ENCODE measurements around the gene SACM1L. TPM values are rescaled to one million over a fixed set of nuclear protein-coding genes. Genes with fewer than 3 reads are reported as not detected.

Gene SACM1L
- total RNA-seq, 1 experiment from 2014 or later: 79.6 TPM

DNA sequence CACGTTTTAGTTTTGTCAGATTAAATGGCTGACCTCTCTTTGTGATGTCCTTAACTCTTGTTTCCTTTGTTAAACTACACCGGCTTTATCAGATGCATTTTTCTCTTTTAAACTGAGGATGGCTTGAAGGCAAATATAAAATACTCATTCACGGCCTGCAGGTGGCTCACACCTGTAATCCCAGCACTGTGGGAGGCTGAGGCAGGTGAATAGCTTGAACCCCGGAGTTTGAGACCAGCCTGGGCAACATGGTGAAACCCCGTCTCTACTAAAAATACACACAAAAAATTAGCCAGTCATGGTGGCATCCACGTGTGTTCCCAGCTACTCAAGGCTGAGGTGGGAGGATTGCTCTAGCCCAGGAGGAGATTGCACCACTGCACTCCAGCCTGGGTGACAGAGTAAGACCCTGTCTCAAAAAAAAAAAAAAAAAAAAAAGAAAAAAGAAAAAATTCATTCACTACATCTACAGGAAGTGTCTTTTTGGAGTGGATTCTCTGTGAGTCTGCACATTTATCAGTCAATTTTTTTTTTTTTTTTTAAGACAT lies 34.7 kb upstream of the SACM1L start:
- TF ChIP-seq ZNF138 (CRISPR knock-in tag; conservative IDR thresholded peaks at IDR 0.05) (no peak), ZBTB21 (CRISPR knock-in tag; IDR thresholded peaks at IDR 0.05; ENCODE audit: borderline replicate concordance) (no peak), ATF1 (CRISPR knock-in tag; IDR thresholded peaks at IDR 0.05) (no peak), JAZF1 (CRISPR knock-in tag; IDR thresholded peaks at IDR 0.05) (no peak), RELA (CRISPR knock-in tag; IDR thresholded peaks at IDR 0.05; ENCODE audit: borderline replicate concordance) (no peak), CREM (CRISPR knock-in tag; IDR thresholded peaks at IDR 0.05) (no peak), SMAD4 (CRISPR knock-in tag; IDR thresholded peaks at IDR 0.05) (no peak), PRRX2 (CRISPR knock-in tag; IDR thresholded peaks at IDR 0.05) (no peak)
- TF ChIP-seq, protein P1, sequence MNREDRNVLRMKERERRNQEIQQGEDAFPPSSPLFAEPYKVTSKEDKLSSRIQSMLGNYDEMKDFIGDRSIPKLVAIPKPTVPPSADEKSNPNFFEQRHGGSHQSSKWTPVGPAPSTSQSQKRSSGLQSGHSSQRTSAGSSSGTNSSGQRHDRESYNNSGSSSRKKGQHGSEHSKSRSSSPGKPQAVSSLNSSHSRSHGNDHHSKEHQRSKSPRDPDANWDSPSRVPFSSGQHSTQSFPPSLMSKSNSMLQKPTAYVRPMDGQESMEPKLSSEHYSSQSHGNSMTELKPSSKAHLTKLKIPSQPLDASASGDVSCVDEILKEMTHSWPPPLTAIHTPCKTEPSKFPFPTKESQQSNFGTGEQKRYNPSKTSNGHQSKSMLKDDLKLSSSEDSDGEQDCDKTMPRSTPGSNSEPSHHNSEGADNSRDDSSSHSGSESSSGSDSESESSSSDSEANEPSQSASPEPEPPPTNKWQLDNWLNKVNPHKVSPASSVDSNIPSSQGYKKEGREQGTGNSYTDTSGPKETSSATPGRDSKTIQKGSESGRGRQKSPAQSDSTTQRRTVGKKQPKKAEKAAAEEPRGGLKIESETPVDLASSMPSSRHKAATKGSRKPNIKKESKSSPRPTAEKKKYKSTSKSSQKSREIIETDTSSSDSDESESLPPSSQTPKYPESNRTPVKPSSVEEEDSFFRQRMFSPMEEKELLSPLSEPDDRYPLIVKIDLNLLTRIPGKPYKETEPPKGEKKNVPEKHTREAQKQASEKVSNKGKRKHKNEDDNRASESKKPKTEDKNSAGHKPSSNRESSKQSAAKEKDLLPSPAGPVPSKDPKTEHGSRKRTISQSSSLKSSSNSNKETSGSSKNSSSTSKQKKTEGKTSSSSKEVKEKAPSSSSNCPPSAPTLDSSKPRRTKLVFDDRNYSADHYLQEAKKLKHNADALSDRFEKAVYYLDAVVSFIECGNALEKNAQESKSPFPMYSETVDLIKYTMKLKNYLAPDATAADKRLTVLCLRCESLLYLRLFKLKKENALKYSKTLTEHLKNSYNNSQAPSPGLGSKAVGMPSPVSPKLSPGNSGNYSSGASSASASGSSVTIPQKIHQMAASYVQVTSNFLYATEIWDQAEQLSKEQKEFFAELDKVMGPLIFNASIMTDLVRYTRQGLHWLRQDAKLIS (CRISPR knock-in tag; IDR thresholded peaks at IDR 0.05; ENCODE audit: borderline replicate concordance): no peak
- TF ChIP-seq, protein P2, sequence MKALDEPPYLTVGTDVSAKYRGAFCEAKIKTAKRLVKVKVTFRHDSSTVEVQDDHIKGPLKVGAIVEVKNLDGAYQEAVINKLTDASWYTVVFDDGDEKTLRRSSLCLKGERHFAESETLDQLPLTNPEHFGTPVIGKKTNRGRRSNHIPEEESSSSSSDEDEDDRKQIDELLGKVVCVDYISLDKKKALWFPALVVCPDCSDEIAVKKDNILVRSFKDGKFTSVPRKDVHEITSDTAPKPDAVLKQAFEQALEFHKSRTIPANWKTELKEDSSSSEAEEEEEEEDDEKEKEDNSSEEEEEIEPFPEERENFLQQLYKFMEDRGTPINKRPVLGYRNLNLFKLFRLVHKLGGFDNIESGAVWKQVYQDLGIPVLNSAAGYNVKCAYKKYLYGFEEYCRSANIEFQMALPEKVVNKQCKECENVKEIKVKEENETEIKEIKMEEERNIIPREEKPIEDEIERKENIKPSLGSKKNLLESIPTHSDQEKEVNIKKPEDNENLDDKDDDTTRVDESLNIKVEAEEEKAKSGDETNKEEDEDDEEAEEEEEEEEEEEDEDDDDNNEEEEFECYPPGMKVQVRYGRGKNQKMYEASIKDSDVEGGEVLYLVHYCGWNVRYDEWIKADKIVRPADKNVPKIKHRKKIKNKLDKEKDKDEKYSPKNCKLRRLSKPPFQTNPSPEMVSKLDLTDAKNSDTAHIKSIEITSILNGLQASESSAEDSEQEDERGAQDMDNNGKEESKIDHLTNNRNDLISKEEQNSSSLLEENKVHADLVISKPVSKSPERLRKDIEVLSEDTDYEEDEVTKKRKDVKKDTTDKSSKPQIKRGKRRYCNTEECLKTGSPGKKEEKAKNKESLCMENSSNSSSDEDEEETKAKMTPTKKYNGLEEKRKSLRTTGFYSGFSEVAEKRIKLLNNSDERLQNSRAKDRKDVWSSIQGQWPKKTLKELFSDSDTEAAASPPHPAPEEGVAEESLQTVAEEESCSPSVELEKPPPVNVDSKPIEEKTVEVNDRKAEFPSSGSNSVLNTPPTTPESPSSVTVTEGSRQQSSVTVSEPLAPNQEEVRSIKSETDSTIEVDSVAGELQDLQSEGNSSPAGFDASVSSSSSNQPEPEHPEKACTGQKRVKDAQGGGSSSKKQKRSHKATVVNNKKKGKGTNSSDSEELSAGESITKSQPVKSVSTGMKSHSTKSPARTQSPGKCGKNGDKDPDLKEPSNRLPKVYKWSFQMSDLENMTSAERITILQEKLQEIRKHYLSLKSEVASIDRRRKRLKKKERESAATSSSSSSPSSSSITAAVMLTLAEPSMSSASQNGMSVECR (CRISPR knock-in tag; IDR thresholded peaks at IDR 0.05; ENCODE audit: borderline replicate concordance): no peak
- TF ChIP-seq, protein P3, sequence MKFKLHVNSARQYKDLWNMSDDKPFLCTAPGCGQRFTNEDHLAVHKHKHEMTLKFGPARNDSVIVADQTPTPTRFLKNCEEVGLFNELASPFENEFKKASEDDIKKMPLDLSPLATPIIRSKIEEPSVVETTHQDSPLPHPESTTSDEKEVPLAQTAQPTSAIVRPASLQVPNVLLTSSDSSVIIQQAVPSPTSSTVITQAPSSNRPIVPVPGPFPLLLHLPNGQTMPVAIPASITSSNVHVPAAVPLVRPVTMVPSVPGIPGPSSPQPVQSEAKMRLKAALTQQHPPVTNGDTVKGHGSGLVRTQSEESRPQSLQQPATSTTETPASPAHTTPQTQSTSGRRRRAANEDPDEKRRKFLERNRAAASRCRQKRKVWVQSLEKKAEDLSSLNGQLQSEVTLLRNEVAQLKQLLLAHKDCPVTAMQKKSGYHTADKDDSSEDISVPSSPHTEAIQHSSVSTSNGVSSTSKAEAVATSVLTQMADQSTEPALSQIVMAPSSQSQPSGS (CRISPR knock-in tag; IDR thresholded peaks at IDR 0.05; ENCODE audit: borderline replicate concordance, low read depth): no peak
- TF ChIP-seq, protein P4, sequence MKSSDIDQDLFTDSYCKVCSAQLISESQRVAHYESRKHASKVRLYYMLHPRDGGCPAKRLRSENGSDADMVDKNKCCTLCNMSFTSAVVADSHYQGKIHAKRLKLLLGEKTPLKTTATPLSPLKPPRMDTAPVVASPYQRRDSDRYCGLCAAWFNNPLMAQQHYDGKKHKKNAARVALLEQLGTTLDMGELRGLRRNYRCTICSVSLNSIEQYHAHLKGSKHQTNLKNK (CRISPR knock-in tag; IDR thresholded peaks at IDR 0.05): no peak
- TF ChIP-seq, protein P5, sequence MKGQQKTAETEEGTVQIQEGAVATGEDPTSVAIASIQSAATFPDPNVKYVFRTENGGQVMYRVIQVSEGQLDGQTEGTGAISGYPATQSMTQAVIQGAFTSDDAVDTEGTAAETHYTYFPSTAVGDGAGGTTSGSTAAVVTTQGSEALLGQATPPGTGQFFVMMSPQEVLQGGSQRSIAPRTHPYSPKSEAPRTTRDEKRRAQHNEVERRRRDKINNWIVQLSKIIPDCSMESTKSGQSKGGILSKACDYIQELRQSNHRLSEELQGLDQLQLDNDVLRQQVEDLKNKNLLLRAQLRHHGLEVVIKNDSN (CRISPR knock-in tag; IDR thresholded peaks at IDR 0.05): no peak
- ChIA-PET POLR2A (interaction anchor here (0.6 kb wide), 1 partner anchor 237 kb away, joined by 4 read pairs; no protein-coding TSS in a partner anchor), CTCF (interaction anchor here (0.7 to 4.1 kb wide), 13 partner anchors 9 to 616 kb away, joined by 3 to 52 read pairs (median 4); partner anchors contain the start of gene LIMD1)
- Mint-ChIP-seq H3K4me1 (peaks cover 21% of the 10 kb centered on the region), H3K27ac (peak overlapping the region; percentile 17; the same call in 1 of the 2 replicates), H3K4me3 (no peak overlapping the region), H3K9me3 (peaks cover 9% of the 10 kb centered on the region), H3K36me3 (peaks cover 6% of the 10 kb centered on the region), H3K27me3 (ENCODE audit: low read depth) (no peaks in the 10 kb centered on the region)
- ATAC-seq (peak; percentile 55), DNase-seq (ENCODE audit: low spot score) (no peak)

DNA sequence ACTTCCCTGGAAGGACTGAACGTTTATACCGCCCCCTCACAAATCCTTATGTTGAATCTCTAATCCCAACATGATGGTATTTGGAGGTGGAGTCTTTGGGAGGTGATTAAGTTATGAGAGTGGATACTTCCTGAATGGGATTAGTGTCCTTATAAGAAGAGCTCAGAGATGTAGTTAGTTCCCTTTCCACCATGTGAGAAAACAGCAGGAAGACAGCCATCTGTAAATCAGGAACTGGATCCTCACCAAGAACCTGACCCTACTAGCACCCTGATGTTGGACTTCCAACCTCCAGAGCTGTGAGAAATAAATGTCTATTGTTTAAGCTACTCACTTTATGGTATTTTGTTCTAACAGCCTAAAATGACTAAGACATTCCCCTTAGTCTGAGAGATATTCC lies 33.3 kb upstream of the SACM1L start:
- CTCF ChIA-PET: interaction anchor here (0.6 to 4.1 kb wide), 30 partner anchors 10 to 615 kb away, joined by 3 to 52 read pairs (median 6); no protein-coding TSS in a partner anchor
- Mint-ChIP-seq H3K4me1 (peaks cover 21% of the 10 kb centered on the region), H3K27ac (no peak overlapping the region; the same call in none of the 2 replicates), H3K4me3 (no peak overlapping the region), H3K36me3 (peaks cover 8% of the 10 kb centered on the region), H3K9me3 (peaks cover 6% of the 10 kb centered on the region), H3K27me3 (ENCODE audit: low read depth) (no peaks in the 10 kb centered on the region)
- DNase-seq (ENCODE audit: low spot score): no peak
- POLR2A ChIA-PET: no interaction called here
- ATAC-seq: no peak
- TF ChIP-seq NR3C1 (CRISPR knock-in tag; conservative IDR thresholded peaks at IDR 0.05; ENCODE audit: low read depth): no peak
- TF ChIP-seq, protein P6, sequence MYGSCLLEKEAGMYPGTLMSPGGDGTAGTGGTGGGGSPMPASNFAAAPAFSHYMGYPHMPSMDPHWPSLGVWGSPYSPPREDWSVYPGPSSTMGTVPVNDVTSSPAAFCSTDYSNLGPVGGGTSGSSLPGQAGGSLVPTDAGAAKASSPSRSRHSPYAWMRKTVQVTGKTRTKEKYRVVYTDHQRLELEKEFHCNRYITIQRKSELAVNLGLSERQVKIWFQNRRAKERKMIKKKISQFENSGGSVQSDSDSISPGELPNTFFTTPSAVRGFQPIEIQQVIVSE (CRISPR knock-in tag; IDR thresholded peaks at IDR 0.05; ENCODE audit: borderline replicate concordance): no peak
- TF ChIP-seq ZNF219 (CRISPR knock-in tag; IDR thresholded peaks at IDR 0.05; ENCODE audit: borderline replicate concordance): no peak
- TF ChIP-seq SMAD3 (CRISPR knock-in tag; IDR thresholded peaks at IDR 0.05; ENCODE audit: borderline replicate concordance): no peak
- TF ChIP-seq MYBL2 (CRISPR knock-in tag; IDR thresholded peaks at IDR 0.05): no peak
- TF ChIP-seq ZNF396 (CRISPR knock-in tag; IDR thresholded peaks at IDR 0.05; ENCODE audit: borderline replicate concordance): no peak
- no peak for TF ChIP-seq TEAD4 (CRISPR knock-in tag; IDR thresholded peaks at IDR 0.05)
- no peak for TF ChIP-seq FOXJ3 (CRISPR knock-in tag; IDR thresholded peaks at IDR 0.05; ENCODE audit: borderline replicate concordance)
- TF ChIP-seq IRF2 (CRISPR knock-in tag; IDR thresholded peaks at IDR 0.05; ENCODE audit: borderline replicate concordance, low read depth): no peak
- TF ChIP-seq FOXP1 (CRISPR knock-in tag; IDR thresholded peaks at IDR 0.05; ENCODE audit: borderline replicate concordance): no peak
